HG03025 (cell line): ENCODE results near the gene LONRF3.
"Not testable (repeated sequence)": the region's sequence is repeated elsewhere in the genome, so short reads cannot be mapped to it uniquely, and the experiment has no call there.

Source experiments
- ATAC-seq: cut with Tn5 transposase; IDR thresholded peaks from one replicate; pipeline ENCODE4 v1.9.1; 2021; ENCODE audit warnings: mild to moderate bottlenecking, moderate library complexity; ENCODE audit not compliant: unreplicated experiment, low FRiP score

The LONRF3 gene

GRCh38 chrX:118980761-118981160 is 6.3 kb downstream of the LONRF3 start:
- no peak for ATAC-seq

- ATAC-seq = no peak
These were observed 9.1 kb downstream of the LONRF3 start for GRCh38 chrX:118983513-118983912.

GRCh38 chrX:118988911-118989310 is 14.5 kb downstream of the LONRF3 start:
- no peak for ATAC-seq

- no peak for ATAC-seq
These were observed 15.5 kb downstream of the LONRF3 start for GRCh38 chrX:118989886-118990285.

- no peak for ATAC-seq
These were observed 16.3 kb downstream of the LONRF3 start for GRCh38 chrX:118990512-118991227.

GRCh38 chrX:118992441-118993121 is 18.2 kb downstream of the LONRF3 start:
- ATAC-seq = not testable (repeated sequence)

- ATAC-seq = no peak
These were observed 29.0 kb downstream of the LONRF3 start for GRCh38 chrX:119003462-119003861.

GRCh38 chrX:119004920-119005524 is 30.6 kb downstream of the LONRF3 start:
- ATAC-seq = peak; percentile 82

- no peak for ATAC-seq
These were observed 32.9 kb downstream of the LONRF3 start for GRCh38 chrX:119007189-119007770.

- ATAC-seq = no peak
These were observed 33.8 kb downstream of the LONRF3 start for GRCh38 chrX:119008110-119008744.

GRCh38 chrX:119009071-119009470 is 34.7 kb downstream of the LONRF3 start:
- no peak for ATAC-seq

GRCh38 chrX:119010491-119010890 is 36.1 kb downstream of the LONRF3 start:
- ATAC-seq = no peak

GRCh38 chrX:119013164-119013563 is 38.7 kb downstream of the LONRF3 start:
- ATAC-seq = no peak

GRCh38 chrX:119015407-119016237 is 41.2 kb downstream of the LONRF3 start:
- ATAC-seq = peak; percentile 87

- no peak for ATAC-seq
These were observed 42.7 kb downstream of the LONRF3 start for GRCh38 chrX:119017077-119017476.

GRCh38 chrX:119025900-119026299 is 51.5 kb downstream of the LONRF3 start:
- no peak for ATAC-seq

GRCh38 chrX:119026344-119026743 is 51.9 kb downstream of the LONRF3 start:
- ATAC-seq = not testable (repeated sequence)

GRCh38 chrX:119027960-119028732 is 53.7 kb downstream of the LONRF3 start:
- not testable (repeated sequence) for ATAC-seq

GRCh38 chrX:119028733-119029330 is 54.4 kb downstream of the LONRF3 start:
- ATAC-seq = no peak
